ENCODE results near the gene STX16. TPM values are rescaled to one million over a fixed set of nuclear protein-coding genes. Genes with fewer than 3 reads are reported as not detected.

The STX16 gene
- total RNA-seq, 2 experiments from 2014 or later = 108 to 109 TPM

GRCh38 chr20:58633161-58634053 lies 17.7 kb upstream of the STX16 start:
- intact Hi-C loops (cut with micrococcal nuclease) = no loop called here
- POLR2A ChIA-PET = interaction anchor here (0.9 to 1.7 kb wide), 5 partner anchors 11 to 28 kb away, joined by 3 to 16 read pairs (median 4); partner anchors contain the start of gene STX16
- no peaks in the 10 kb centered on the region for H3K36me3 Mint-ChIP-seq (ENCODE audit: low read depth)

GRCh38 chr20:58634059-58634458 lies 17.0 kb upstream of the STX16 start:
- Mint-ChIP-seq H3K27me3 (no peaks in the 10 kb centered on the region), H3K4me1 (ENCODE audit: low read depth) (peaks cover 29% of the 10 kb centered on the region), H3K4me3 (peak overlapping the region; percentile 60), H3K36me3 (ENCODE audit: low read depth) (no peaks in the 10 kb centered on the region), H3K27ac (peak overlapping the region; percentile 96), H3K9me3 (no peaks in the 10 kb centered on the region)
- ChIA-PET POLR2A (interaction anchor here (1.3 to 1.7 kb wide), 4 partner anchors 12 to 28 kb away, joined by 4 to 16 read pairs (median 4); partner anchors contain the start of gene STX16), CTCF (interaction anchor here (1.0 to 1.2 kb wide), 2 partner anchors 12 to 16 kb away, joined by 5 to 10 read pairs; partner anchors contain the start of gene STX16)
- DNase-seq (no peak), ATAC-seq (no peak)
- no peak for TF ChIP-seq CTCF (IDR thresholded peaks at IDR 0.05)
- intact Hi-C loops (cut with micrococcal nuclease) = no loop called here

More at GRCh38 chr20:58633161-58634053, 17.7 kb upstream of the STX16 start:
- peak overlapping the region; percentile 60 for H3K4me3 Mint-ChIP-seq
- H3K27ac Mint-ChIP-seq = peak overlapping the region; percentile 96
- DNase-seq (no peak), ATAC-seq (no peak)
- CTCF ChIA-PET = interaction anchor here (1.0 to 1.6 kb wide), 3 partner anchors 12 to 18 kb away, joined by 4 to 10 read pairs (median 5); partner anchors contain the start of gene STX16
- peaks cover 29% of the 10 kb centered on the region for H3K4me1 Mint-ChIP-seq (ENCODE audit: low read depth)
- no peaks in the 10 kb centered on the region for H3K27me3 Mint-ChIP-seq
- no peaks in the 10 kb centered on the region for H3K9me3 Mint-ChIP-seq
- TF ChIP-seq CTCF (IDR thresholded peaks at IDR 0.05) = no peak

- DNase-seq (peak; percentile 84), ATAC-seq (peak; percentile 91)
- intact Hi-C loops (cut with micrococcal nuclease) = no loop called here
- Mint-ChIP-seq H3K9me3 (no peaks in the 10 kb centered on the region), H3K36me3 (ENCODE audit: low read depth) (no peaks in the 10 kb centered on the region), H3K4me3 (peak overlapping the region; percentile 60), H3K4me1 (ENCODE audit: low read depth) (peaks cover 29% of the 10 kb centered on the region), H3K27me3 (no peaks in the 10 kb centered on the region), H3K27ac (peak overlapping the region; percentile 96)
- ChIA-PET POLR2A (interaction anchor here (1.3 to 1.7 kb wide), 4 partner anchors 12 to 27 kb away, joined by 4 to 16 read pairs (median 4); partner anchors contain the start of gene STX16), CTCF (interaction anchor here (1.0 to 1.2 kb wide), 2 partner anchors 13 to 15 kb away, joined by 5 to 10 read pairs; partner anchors contain the start of gene STX16)
- TF ChIP-seq CTCF (IDR thresholded peaks at IDR 0.05) = no peak
Measured at GRCh38 chr20:58634521-58635278, 16.4 kb upstream of the STX16 start.

- no peaks in the 10 kb centered on the region for H3K9me3 Mint-ChIP-seq
- ChIA-PET POLR2A (interaction anchor here (1.3 to 1.7 kb wide), 3 partner anchors 12 to 17 kb away, joined by 4 to 16 read pairs (median 4); partner anchors contain the start of gene STX16), CTCF (no interaction called here)
- H3K4me3 Mint-ChIP-seq = no peak overlapping the region
- ATAC-seq = peak; percentile 6
- TF ChIP-seq CTCF (IDR thresholded peaks at IDR 0.05) = no peak
- no peak for DNase-seq
- intact Hi-C loops (cut with micrococcal nuclease) = no loop called here
- peaks cover 29% of the 10 kb centered on the region for H3K4me1 Mint-ChIP-seq (ENCODE audit: low read depth)
- no peaks in the 10 kb centered on the region for H3K27me3 Mint-ChIP-seq
- peak overlapping the region; percentile 96 for H3K27ac Mint-ChIP-seq
- no peaks in the 10 kb centered on the region for H3K36me3 Mint-ChIP-seq (ENCODE audit: low read depth)
Measured at GRCh38 chr20:58635279-58635665, 15.8 kb upstream of the STX16 start.

Data from activated CD8-positive, alpha-beta T cell treated with anti-CD3 and anti-CD28 coated beads for 36 hours (primary cell).